H1 (cell line): ENCODE measurements around the gene OR51B4. TPM values are rescaled to one million over a fixed set of nuclear protein-coding genes. Genes with fewer than 3 reads are reported as not detected.

Experiments used
- CTCF ChIA-PET: fragments of 300-600 bp; sonication (Branson Sonifier 250); formaldehyde crosslinking; loops from one replicate; lab custom pipeline; 2021; ENCODE audit not compliant: partially characterized antibody; lab: Charles Lee
- POLR2A ChIA-PET: fragments of 300-600 bp; sonication (Branson Sonifier 250); formaldehyde crosslinking; loops from one replicate; lab custom pipeline; 2021; ENCODE audit warnings: inconsistent platforms; ENCODE audit not compliant: partially characterized antibody; lab: Charles Lee
- DNase-seq, 2 experiments: peaks; one replicate each; pipeline versions ENCODE4 v3.0.0 to v3.0.0-alpha.2; 2010 to 2022; ENCODE audit warnings: low spot score in 2 of 2, low read depth in 1 of 2, mixed read lengths in 1 of 2
- FAIRE-seq: peaks from 2 replicates; lab custom pipeline; 2011; peaks lifted over from hg19 to GRCh38; lab: Jason Lieb, UNC
- H2AFZ ChIP-seq: 2 replicates; pipeline ENCODE4 v1.8.1; 2012; ENCODE audit warnings: low read length, inconsistent platforms
- H2AK5ac ChIP-seq: 2 replicates; pipeline ENCODE4 v1.6.1; 2013; ENCODE audit warnings: low read depth, low read length
- H2BK120ac ChIP-seq: replicated peaks from 2 replicates; pipeline ENCODE3; 2013; ENCODE audit warnings: low read depth, low read length, inconsistent platforms
- H2BK12ac ChIP-seq: 2 replicates; pipeline ENCODE4 v1.6.1; 2013; ENCODE audit warnings: low read depth, low read length
- H2BK15ac ChIP-seq: 2 replicates; pipeline ENCODE4 v1.6.1; 2013; ENCODE audit warnings: low read length
- H2BK20ac ChIP-seq: 2 replicates; pipeline ENCODE4 v1.6.1; 2013; ENCODE audit warnings: low read length
- H2BK5ac ChIP-seq: 2 replicates; pipeline ENCODE4 v1.6.1; 2013; ENCODE audit warnings: low read depth, low read length
- H3K14ac ChIP-seq: 2 replicates; pipeline ENCODE4 v1.6.1; 2013; ENCODE audit warnings: inconsistent platforms; ENCODE audit not compliant: insufficient read length
- H3K18ac ChIP-seq: 2 replicates; pipeline ENCODE4 v1.6.1; 2013; ENCODE audit warnings: low read length; ENCODE audit errors: extremely low read depth
- H3K23ac ChIP-seq: 2 replicates; pipeline ENCODE4 v1.6.1; 2013; ENCODE audit warnings: inconsistent platforms; ENCODE audit not compliant: insufficient read length
- H3K23me2 ChIP-seq: 2 replicates; pipeline ENCODE4 v1.6.1; 2013; ENCODE audit warnings: low read depth, low read length
- H3K27ac ChIP-seq: 2 replicates; pipeline ENCODE4 v1.6.1; 2011; ENCODE audit warnings: low read depth, low read length, inconsistent platforms
- H3K27me3 ChIP-seq, 4 experiments: replicated peaks in 1 of 4; 1 replicate in 1 of 4; 2 replicates in 3 of 4; pipeline versions ENCODE4 v1.6.1 to v1.8.1; 2011 to 2013; ENCODE audit warnings: low read length in 3 of 4, mild to moderate bottlenecking in 3 of 4, inconsistent platforms in 2 of 4, mixed read lengths in 2 of 4, moderate library complexity in 1 of 4; ENCODE audit not compliant: control insufficient read depth in 3 of 4, insufficient read depth in 3 of 4; ENCODE audit errors: extremely low read depth in 1 of 4
- H3K36me3 ChIP-seq, 4 experiments: 2 replicates each; pipeline versions ENCODE4 v1.6.1 to v1.8.1; 2011 to 2013; ENCODE audit warnings: mild to moderate bottlenecking in 4 of 4, low read length in 3 of 4, moderate library complexity in 2 of 4, control low read depth in 1 of 4, inconsistent platforms in 1 of 4; ENCODE audit not compliant: insufficient read depth in 4 of 4, control insufficient read depth in 2 of 4
- H3K4ac ChIP-seq: replicated peaks from 2 replicates; pipeline ENCODE3; 2013; ENCODE audit warnings: low read length, low read depth, mixed read lengths, inconsistent platforms; ENCODE audit not compliant: insufficient read length
- H3K4me1 ChIP-seq, 4 experiments: replicated peaks in 1 of 4; 1 replicate in 1 of 4; 2 replicates in 3 of 4; pipeline versions ENCODE4 v1.6.1 to v1.8.1; 2011 to 2013; ENCODE audit warnings: low read length in 3 of 4, inconsistent platforms in 2 of 4, mixed read lengths in 1 of 4; ENCODE audit not compliant: insufficient read depth in 4 of 4, control insufficient read depth in 3 of 4
- H3K4me2 ChIP-seq, 2 experiments: 2 replicates each; pipeline versions ENCODE4 v1.6.1 to v1.8.1; 2011 to 2013; ENCODE audit warnings: low read depth in 2 of 2, low read length in 2 of 2, control low read depth in 1 of 2, inconsistent platforms in 1 of 2, mild to moderate bottlenecking in 1 of 2; ENCODE audit not compliant: insufficient read depth in 1 of 2
- H3K4me3 ChIP-seq, 4 experiments: fragments of 200-600, 300-600 bp in 1 of 4; sonication (generic), shearing (Covaris generic), sonication (Bioruptor Twin) in 1 of 4; 2 replicates each; pipeline versions ENCODE4 v1.5.1 to v1.8.1; 2011 to 2016; ENCODE audit warnings: low read length in 4 of 4, low read depth in 3 of 4, control low read depth in 2 of 4, inconsistent platforms in 2 of 4, mild to moderate bottlenecking in 2 of 4, mixed read lengths in 1 of 4, moderate library complexity in 1 of 4; ENCODE audit not compliant: insufficient read depth in 2 of 4; ENCODE audit errors: extremely low read depth in 1 of 4
- H3K56ac ChIP-seq: replicated peaks from 2 replicates; pipeline ENCODE3; 2013; ENCODE audit warnings: low read depth, mild to moderate bottlenecking, mixed read lengths, low read length, inconsistent platforms; ENCODE audit not compliant: insufficient read length
- H3K79me1 ChIP-seq: 2 replicates; pipeline ENCODE4 v1.6.1; 2013; ENCODE audit warnings: low read depth, low read length, control low read depth
- H3K79me2 ChIP-seq, 2 experiments: 2 replicates each; pipeline versions ENCODE4 v1.6.1 to v1.8.1; 2012 to 2013; ENCODE audit warnings: low read length in 2 of 2, mild to moderate bottlenecking in 2 of 2, inconsistent platforms in 1 of 2; ENCODE audit not compliant: insufficient read depth in 2 of 2, control insufficient read depth in 1 of 2
- H3K9ac ChIP-seq, 4 experiments: replicated peaks in 1 of 4; 1 replicate in 1 of 4; 2 replicates in 3 of 4; pipeline versions ENCODE4 v1.6.1 to v1.8.1; 2011 to 2013; ENCODE audit warnings: low read depth in 3 of 4, low read length in 3 of 4, control low read depth in 2 of 4, mild to moderate bottlenecking in 2 of 4, moderate library complexity in 2 of 4, inconsistent platforms in 1 of 4; ENCODE audit errors: extremely low read depth in 1 of 4
- H3K9me3 ChIP-seq, 2 experiments: 2 replicates each; pipeline versions ENCODE4 v1.6.1 to v1.8.1; 2012 to 2013; ENCODE audit warnings: mild to moderate bottlenecking in 2 of 2, moderate library complexity in 2 of 2, control low read depth in 1 of 2, inconsistent platforms in 1 of 2, low read depth in 1 of 2, low read length in 1 of 2, mixed read lengths in 1 of 2; ENCODE audit not compliant: insufficient read depth in 2 of 2
- H4K20me1 ChIP-seq, 2 experiments: replicated peaks in 1 of 2; 2 replicates each; pipeline versions ENCODE3 to v1.8.1; 2011 to 2013; ENCODE audit warnings: inconsistent platforms in 2 of 2, low read length in 2 of 2, mild to moderate bottlenecking in 1 of 2; ENCODE audit not compliant: insufficient read depth in 2 of 2, control insufficient read depth in 1 of 2
- H4K5ac ChIP-seq: 2 replicates; pipeline ENCODE4 v1.6.1; 2013; ENCODE audit warnings: low read length, low read depth, mixed read lengths, inconsistent platforms; ENCODE audit not compliant: insufficient read length
- H4K8ac ChIP-seq: 2 replicates; pipeline ENCODE4 v1.8.0; 2013; ENCODE audit warnings: mild to moderate bottlenecking, moderate library complexity, low read length, inconsistent platforms; ENCODE audit not compliant: insufficient read depth; ENCODE audit errors: extremely low read depth
- H4K91ac ChIP-seq: replicated peaks from 2 replicates; pipeline ENCODE3; 2013; ENCODE audit warnings: low read length, mixed read lengths, inconsistent platforms; ENCODE audit not compliant: insufficient read length
- BCL11A ChIP-seq, 2 experiments: IDR thresholded peaks; one replicate each; pipeline ENCODE4 v1.6.1; 2011; ENCODE audit warnings: low read depth in 2 of 2, low read length in 2 of 2, mild to moderate bottlenecking in 2 of 2
- polyA plus RNA-seq, 7 experiments: library from polyadenylated mRNA; depleted of rRNA in 3 of 7; stranded (reverse) in 5 of 7; unstranded in 2 of 7; fragments of >200 nt in 5 of 7; fragments of 200-250 nt in 2 of 7; gene quantifications; 1 replicate in 5 of 7; 2 replicates in 1 of 7; 4 replicates in 1 of 7; pipeline versions ENCODE4 v1.2.1 to v1.2.3, GENCODE V29; 2011 to 2013; ENCODE audit warnings: missing spikeins in 2 of 7, mixed read lengths in 2 of 7
- total RNA-seq: library from RNA; stranded (reverse); fragmentation: NEBNext Ultra II Directional; extraction: Animal tissue kit (Norgen Biotek cat#: 25700); gene quantifications from 2 replicates; pipeline ENCODE4 v1.2.1, GENCODE V29; 2021

The OR51B4 gene
- total and polyA plus RNA-seq, 2 of the 8 experiments (the other 6 are each of a cell fraction or from before 2014, with no cell fraction given) = not detected

GRCh38 chr11:5336331-5336730, 34.6 kb upstream of the OR51B4 start:
- Histone ChIP-seq H3K9me3 (no peaks in the 10 kb centered on the region), H4K91ac (no peak overlapping the region), H4K8ac (no peak overlapping the region), H2AFZ (no peak overlapping the region), H3K18ac (no peak overlapping the region), H4K5ac (no peak overlapping the region), H3K36me3 (no peaks in the 10 kb centered on the region), H3K27ac (no peak overlapping the region), H3K4me1 (no peaks in the 10 kb centered on the region), H3K4ac (no peak overlapping the region), H3K79me2 (no peaks in the 10 kb centered on the region), H2BK20ac (no peak overlapping the region), H3K9ac (no peak overlapping the region), H4K20me1 (no peaks in the 10 kb centered on the region), H3K56ac (no peak overlapping the region), H2BK120ac (no peak overlapping the region), H3K4me3 (no peak overlapping the region), H2BK12ac (no peak overlapping the region), H3K23me2 (no peaks in the 10 kb centered on the region), H3K79me1 (no peaks in the 10 kb centered on the region), H3K23ac (no peak overlapping the region), H3K27me3 (no peaks in the 10 kb centered on the region), H3K4me2 (no peak overlapping the region), H2BK5ac (no peak overlapping the region), H2AK5ac (no peak overlapping the region), H2BK15ac (no peak overlapping the region), H3K14ac (no peak overlapping the region)
- DNase-seq (no peak), FAIRE-seq (no peak)
- TF ChIP-seq BCL11A (IDR thresholded peaks at IDR 0.05; ENCODE audit: low read depth in 2 of 2, low read length in 2 of 2) = no peak
- POLR2A ChIA-PET = no interaction called here
- CTCF ChIA-PET = no interaction called here
